Measurements from ENCODE around the gene BSCL2.
A peak's percentile ranks its signal among the peaks of the same experiment; 100 is the strongest.

The BSCL2 gene

DNA sequence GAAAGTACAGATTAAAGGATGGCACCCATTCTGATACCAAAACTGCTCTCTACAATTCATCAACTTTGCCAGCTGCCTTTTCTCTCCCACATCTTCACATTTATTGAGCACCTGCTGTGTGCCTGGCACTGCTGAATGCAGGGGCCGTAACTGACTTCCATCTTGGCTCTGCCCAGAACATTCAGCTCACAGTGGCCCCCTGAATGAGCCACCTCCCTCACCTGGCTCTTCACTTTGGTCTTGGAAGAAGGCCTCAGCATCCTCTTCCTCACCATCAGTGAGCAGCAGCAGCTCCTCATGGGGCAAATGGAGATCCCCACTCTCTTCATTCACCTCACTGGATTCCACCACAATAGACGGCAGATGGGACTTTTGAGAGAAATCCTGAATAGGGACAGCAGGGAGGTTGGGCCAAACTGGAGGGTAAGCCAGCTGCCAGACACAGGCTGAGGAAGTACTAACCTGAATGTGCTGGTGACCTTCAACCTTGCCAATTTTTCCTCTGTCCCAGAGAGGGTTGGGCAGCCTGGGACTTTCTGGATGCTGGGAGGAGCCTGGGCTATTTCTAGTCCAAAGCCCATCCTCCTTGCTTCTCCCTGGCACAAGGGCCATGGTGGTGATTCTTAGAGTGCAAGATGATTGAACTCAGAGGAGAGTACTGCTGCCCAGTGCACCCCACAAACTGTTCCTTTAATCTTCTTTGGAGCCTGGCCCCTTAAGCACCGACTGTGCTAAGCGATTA is 37.6 kb downstream of the BSCL2 start:
- H3K4me2 ChIP-seq (ENCODE audit: low read length): peak overlapping the region; percentile 99
- peaks cover 89% of the 10 kb centered on the region for H3K79me2 ChIP-seq (ENCODE audit: control insufficient read depth, low read length)
- peaks cover 65% of the 10 kb centered on the region for H3K4me1 ChIP-seq (ENCODE audit: control insufficient read depth, low read length)
- peaks cover 12% of the 10 kb centered on the region for H4K20me1 ChIP-seq (ENCODE audit: control insufficient read depth, insufficient read depth, low read depth, low read length)
- peaks cover 55% of the 10 kb centered on the region for H3F3A ChIP-seq (ENCODE audit: control insufficient read depth, insufficient read depth)
- H3K36me3 ChIP-seq (ENCODE audit: control insufficient read depth, low read length): peaks cover 82% of the 10 kb centered on the region
- peak overlapping the region; percentile 95 for H3K4me3 ChIP-seq (ENCODE audit: low read length)
- no peaks in the 10 kb centered on the region for H3K9me2 ChIP-seq (replicated peaks; ENCODE audit: control insufficient read depth, low read length)
- no peaks in the 10 kb centered on the region for H3K9me3 ChIP-seq (ENCODE audit: control insufficient read depth, insufficient read depth, low read length)
- no peaks in the 10 kb centered on the region for H3K27me3 ChIP-seq (ENCODE audit: control insufficient read depth, low read length)
- peak overlapping the region; percentile 92 for H3K27ac ChIP-seq (ENCODE audit: low read depth, low read length)
- TF ChIP-seq EZH2phosphoT487 (IDR thresholded peaks at IDR 0.05; ENCODE audit: borderline replicate concordance, low read length): no peak
- TF ChIP-seq, protein P1, sequence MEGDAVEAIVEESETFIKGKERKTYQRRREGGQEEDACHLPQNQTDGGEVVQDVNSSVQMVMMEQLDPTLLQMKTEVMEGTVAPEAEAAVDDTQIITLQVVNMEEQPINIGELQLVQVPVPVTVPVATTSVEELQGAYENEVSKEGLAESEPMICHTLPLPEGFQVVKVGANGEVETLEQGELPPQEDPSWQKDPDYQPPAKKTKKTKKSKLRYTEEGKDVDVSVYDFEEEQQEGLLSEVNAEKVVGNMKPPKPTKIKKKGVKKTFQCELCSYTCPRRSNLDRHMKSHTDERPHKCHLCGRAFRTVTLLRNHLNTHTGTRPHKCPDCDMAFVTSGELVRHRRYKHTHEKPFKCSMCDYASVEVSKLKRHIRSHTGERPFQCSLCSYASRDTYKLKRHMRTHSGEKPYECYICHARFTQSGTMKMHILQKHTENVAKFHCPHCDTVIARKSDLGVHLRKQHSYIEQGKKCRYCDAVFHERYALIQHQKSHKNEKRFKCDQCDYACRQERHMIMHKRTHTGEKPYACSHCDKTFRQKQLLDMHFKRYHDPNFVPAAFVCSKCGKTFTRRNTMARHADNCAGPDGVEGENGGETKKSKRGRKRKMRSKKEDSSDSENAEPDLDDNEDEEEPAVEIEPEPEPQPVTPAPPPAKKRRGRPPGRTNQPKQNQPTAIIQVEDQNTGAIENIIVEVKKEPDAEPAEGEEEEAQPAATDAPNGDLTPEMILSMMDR (IDR thresholded peaks at IDR 0.05; ENCODE audit: low read depth, low read length, poor library complexity, severe bottlenecking): no peak

DNA sequence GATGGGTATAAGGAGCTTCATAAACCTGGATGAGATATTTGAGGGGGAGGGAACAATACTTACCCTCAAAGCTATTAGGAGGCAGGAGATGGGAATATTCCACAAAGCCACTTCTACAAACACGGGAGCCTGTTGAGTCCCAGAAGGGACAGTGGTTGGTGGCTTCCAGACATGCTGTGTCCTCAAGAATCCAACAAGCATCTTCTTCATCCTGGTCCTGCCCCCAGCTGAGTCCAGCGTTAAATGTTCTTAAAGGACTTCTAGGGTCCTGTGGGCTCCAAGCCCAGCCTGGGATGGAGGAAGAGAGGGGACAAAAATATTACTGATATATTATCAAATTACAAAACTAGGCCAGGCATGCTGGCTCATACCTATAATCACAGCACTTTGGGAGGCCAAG is 39.8 kb downstream of the BSCL2 start:
- Histone ChIP-seq H3K9me3 (ENCODE audit: control insufficient read depth, insufficient read depth, low read length) (no peaks in the 10 kb centered on the region), H3K36me3 (ENCODE audit: control insufficient read depth, low read length) (peaks cover 74% of the 10 kb centered on the region), H3K27me3 (ENCODE audit: control insufficient read depth, low read length) (no peaks in the 10 kb centered on the region), H3F3A (ENCODE audit: control insufficient read depth, insufficient read depth) (peaks cover 52% of the 10 kb centered on the region), H3K4me1 (ENCODE audit: control insufficient read depth, low read length) (peaks cover 54% of the 10 kb centered on the region), H4K20me1 (ENCODE audit: control insufficient read depth, insufficient read depth, low read depth, low read length) (peaks cover 12% of the 10 kb centered on the region), H3K27ac (ENCODE audit: low read depth, low read length) (peak overlapping the region; percentile 92), H3K4me2 (ENCODE audit: low read length) (peak overlapping the region; percentile 99), H3K9me2 (replicated peaks; ENCODE audit: control insufficient read depth, low read length) (no peaks in the 10 kb centered on the region), H3K4me3 (ENCODE audit: low read length) (peak overlapping the region; percentile 98), H3K79me2 (ENCODE audit: control insufficient read depth, low read length) (peaks cover 87% of the 10 kb centered on the region)
- TF ChIP-seq, protein P1 (IDR thresholded peaks at IDR 0.05; ENCODE audit: low read depth, low read length, poor library complexity, severe bottlenecking): no peak
- TF ChIP-seq EZH2phosphoT487 (IDR thresholded peaks at IDR 0.05; ENCODE audit: borderline replicate concordance, low read length): no peak

DNA sequence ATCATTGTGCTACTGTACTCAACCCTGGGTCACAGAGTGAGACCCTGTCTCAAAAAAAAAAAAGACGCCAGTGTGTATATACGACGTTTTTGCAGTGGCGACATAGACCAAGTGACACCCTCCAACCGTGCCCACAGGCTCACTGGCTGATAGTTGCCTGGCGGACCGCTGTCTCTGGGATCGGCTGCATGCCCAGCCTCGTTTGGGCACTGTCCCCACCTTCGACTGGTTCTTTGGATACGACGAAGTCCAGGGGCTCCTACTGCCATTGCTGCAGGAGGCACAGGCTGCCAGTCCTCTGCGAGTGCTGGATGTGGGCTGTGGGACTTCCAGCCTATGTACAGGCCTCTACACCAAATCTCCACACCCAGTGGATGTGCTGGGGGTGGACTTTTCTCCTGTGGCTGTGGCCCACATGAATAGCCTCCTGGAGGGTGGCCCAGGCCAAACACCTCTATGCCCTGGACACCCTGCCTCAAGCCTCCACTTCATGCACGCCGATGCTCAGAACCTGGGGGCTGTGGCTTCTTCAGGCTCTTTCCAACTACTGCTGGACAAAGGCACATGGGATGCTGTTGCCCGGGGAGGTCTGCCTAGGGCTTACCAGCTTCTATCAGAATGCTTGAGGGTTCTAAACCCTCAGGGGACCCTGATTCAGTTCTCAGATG is 40.8 kb downstream of the BSCL2 start:
- H3K36me3 ChIP-seq (ENCODE audit: control insufficient read depth, low read length): peaks cover 72% of the 10 kb centered on the region
- TF ChIP-seq, protein P1 (IDR thresholded peaks at IDR 0.05; ENCODE audit: low read depth, low read length, poor library complexity, severe bottlenecking): no peak
- TF ChIP-seq EZH2phosphoT487 (IDR thresholded peaks at IDR 0.05; ENCODE audit: borderline replicate concordance, low read length): no peak
- peaks cover 12% of the 10 kb centered on the region for H4K20me1 ChIP-seq (ENCODE audit: control insufficient read depth, insufficient read depth, low read depth, low read length)
- H3K27me3 ChIP-seq (ENCODE audit: control insufficient read depth, low read length): no peaks in the 10 kb centered on the region
- peaks cover 53% of the 10 kb centered on the region for H3K4me1 ChIP-seq (ENCODE audit: control insufficient read depth, low read length)
- H3K27ac ChIP-seq (ENCODE audit: low read depth, low read length): peak overlapping the region; percentile 92
- peak overlapping the region; percentile 98 for H3K4me3 ChIP-seq (ENCODE audit: low read length)
- peaks cover 80% of the 10 kb centered on the region for H3K79me2 ChIP-seq (ENCODE audit: control insufficient read depth, low read length)
- peak overlapping the region; percentile 99 for H3K4me2 ChIP-seq (ENCODE audit: low read length)
- H3K9me2 ChIP-seq (replicated peaks; ENCODE audit: control insufficient read depth, low read length): no peaks in the 10 kb centered on the region
- H3K9me3 ChIP-seq (ENCODE audit: control insufficient read depth, insufficient read depth, low read length): no peaks in the 10 kb centered on the region
- H3F3A ChIP-seq (ENCODE audit: control insufficient read depth, insufficient read depth): peaks cover 52% of the 10 kb centered on the region
